Thoracic aorta (tissue), 2 donors: ENCODE measurements around the gene ZBED5. TPM values are rescaled to one million over a fixed set of nuclear protein-coding genes. Genes with fewer than 3 reads are reported as not detected.

Source experiments
- ATAC-seq: fragments of 150-250 bp; one replicate; pipeline ENCODE4 v1.8.0; 2017; ENCODE audit warnings: low read depth; ENCODE audit not compliant: insufficient number of reproducible peaks, low FRiP score
- DNase-seq: peaks from one replicate; pipeline ENCODE4 v3.0.0-alpha.2; 2020; ENCODE audit warnings: low spot score
- H3K27ac ChIP-seq, 2 donors: fragments of 200-600 bp; sonication (generic); 1 replicate in 1 of 2; 2 replicates in 1 of 2; pipeline ENCODE4 v1.5.1; 2016; ENCODE audit warnings: mild to moderate bottlenecking in 2 of 2, moderate library complexity in 2 of 2
- H3K27me3 ChIP-seq: fragments of 200-600 bp; sonication (generic); replicated peaks from 2 replicates; pipeline ENCODE4 v1.6.0; 2016; ENCODE audit warnings: mild to moderate bottlenecking; ENCODE audit not compliant: insufficient read depth
- H3K36me3 ChIP-seq: fragments of 200-600 bp; sonication (generic); one replicate; pipeline ENCODE4 v1.5.1; 2016
- H3K4me1 ChIP-seq, 2 donors: fragments of 200-600 bp; sonication (generic); 1 replicate in 1 of 2; 2 replicates in 1 of 2; pipeline versions ENCODE4 v1.5.1 to v1.6.0; 2016; ENCODE audit warnings: low read depth in 2 of 2, mild to moderate bottlenecking in 1 of 2; ENCODE audit not compliant: control insufficient read depth in 1 of 2
- H3K4me3 ChIP-seq: fragments of 200-600 bp; sonication (generic); 2 replicates; pipeline ENCODE4 v1.5.1; 2016; ENCODE audit warnings: mild to moderate bottlenecking
- H3K9me3 ChIP-seq: fragments of 200-600 bp; sonication (generic); 2 replicates; pipeline ENCODE4 v1.5.1; 2016
- CTCF ChIP-seq: fragments of 200-600 bp; sonication (generic); IDR thresholded peaks from one replicate; pipeline ENCODE4 v1.5.1; 2019; ENCODE audit warnings: antibody characterized with exemption
- total RNA-seq, 2 donors: library from RNA; depleted of rRNA; stranded (reverse); fragments of >200 nt; gene quantifications; one replicate each; pipeline versions ENCODE4 v1.1.0 to v1.2.3, GENCODE V29; 2016

The ZBED5 gene
- total RNA-seq, 2 donors from 2014 or later = 37.4 to 39.7 TPM

GRCh38 chr11:10878408-10879214, 20.8 kb upstream of the ZBED5 start:
- Histone ChIP-seq H3K36me3 (no peaks in the 10 kb centered on the region), H3K4me1 (peaks cover 3 to 15% of the 10 kb centered on the region in 2 donors), H3K4me3 (no peak overlapping the region), H3K27me3 (no peaks in the 10 kb centered on the region), H3K9me3 (no peaks in the 10 kb centered on the region), H3K27ac (no peak overlapping the region)
- no peak for DNase-seq
- TF ChIP-seq CTCF = peak; percentile 58
- ATAC-seq = no peak

GRCh38 chr11:10876158-10876557, 18.3 kb upstream of the ZBED5 start:
- Histone ChIP-seq H3K4me1 (peaks cover 3 to 15% of the 10 kb centered on the region in 2 donors), H3K36me3 (no peaks in the 10 kb centered on the region), H3K9me3 (peaks cover 9% of the 10 kb centered on the region), H3K27ac (peak overlapping the region; percentile 7 to 42), H3K27me3 (no peaks in the 10 kb centered on the region), H3K4me3 (no peak overlapping the region)
- ATAC-seq (no peak), DNase-seq (no peak)
- no peak for TF ChIP-seq CTCF

- TF ChIP-seq CTCF = no peak
- DNase-seq (no peak), ATAC-seq (no peak)
- Histone ChIP-seq H3K36me3 (no peaks in the 10 kb centered on the region), H3K4me3 (no peak overlapping the region), H3K27ac (peak overlapping the region; percentile 7 to 42), H3K9me3 (peaks cover 9% of the 10 kb centered on the region), H3K4me1 (peaks cover 3 to 15% of the 10 kb centered on the region in 2 donors), H3K27me3 (no peaks in the 10 kb centered on the region)
These were observed 17.7 kb upstream of the ZBED5 start for GRCh38 chr11:10875430-10876021.

GRCh38 chr11:10872097-10872496, 14.2 kb upstream of the ZBED5 start:
- Histone ChIP-seq H3K27me3 (no peaks in the 10 kb centered on the region), H3K9me3 (peaks cover 9% of the 10 kb centered on the region), H3K36me3 (no peaks in the 10 kb centered on the region), H3K27ac (no peak overlapping the region), H3K4me3 (no peak overlapping the region), H3K4me1 (peaks cover 19 to 28% of the 10 kb centered on the region in 2 donors)
- TF ChIP-seq CTCF = no peak
- ATAC-seq (no peak), DNase-seq (no peak)

GRCh38 chr11:10868352-10868751, 10.5 kb upstream of the ZBED5 start:
- Histone ChIP-seq H3K9me3 (peaks cover 9% of the 10 kb centered on the region), H3K27ac (peak overlapping the region; percentile 54 to 61), H3K4me3 (no peak overlapping the region), H3K36me3 (no peaks in the 10 kb centered on the region), H3K4me1 (peaks cover 36 to 53% of the 10 kb centered on the region in 2 donors), H3K27me3 (no peaks in the 10 kb centered on the region)
- DNase-seq (no peak), ATAC-seq (no peak)
- TF ChIP-seq CTCF = no peak
